Measurements from ENCODE around the gene SALL1. TPM values are rescaled to one million over a fixed set of nuclear protein-coding genes. Genes with fewer than 3 reads are reported as not detected.

The SALL1 gene
- total RNA-seq, 1 donor from 2014 or later, result 15.0 TPM

- Histone ChIP-seq H3K9ac (ENCODE audit: low read length) (no peak overlapping the region), H3K79me2 (ENCODE audit: insufficient read depth, low read length) (no peaks in the 10 kb centered on the region), H3K4me2 (ENCODE audit: low read length) (peak overlapping the region; percentile 40), H2AFZ (ENCODE audit: low read depth, low read length) (no peak overlapping the region), H4K20me1 (ENCODE audit: insufficient read depth, low read length) (no peaks in the 10 kb centered on the region), H3K27me3 (ENCODE audit: insufficient read depth, low read length) (no peaks in the 10 kb centered on the region), H3K36me3 (ENCODE audit: insufficient read depth, low read length) (no peaks in the 10 kb centered on the region), H3K27ac (ENCODE audit: low read depth, low read length) (no peak overlapping the region), H3K9me3 (ENCODE audit: insufficient read depth, low read depth, low read length) (no peaks in the 10 kb centered on the region), H3K4me1 (ENCODE audit: insufficient read depth, low read length) (peaks cover 9% of the 10 kb centered on the region), H3K4me3 (ENCODE audit: insufficient read depth, low read depth, low read length) (no peak overlapping the region)
- peaks cover 12% of the 10 kb centered on the region for H3K4me1 Mint-ChIP-seq (ENCODE audit: low read depth, unreplicated experiment)
- H3K27me3 Mint-ChIP-seq (ENCODE audit: low read depth, unreplicated experiment), result peaks cover 3% of the 10 kb centered on the region
- no peak for DNase-seq (ENCODE audit: low read depth)
- no peak overlapping the region for H3K4me3 Mint-ChIP-seq (ENCODE audit: unreplicated experiment)
- FAIRE-seq, result no peak
- H3K9me3 Mint-ChIP-seq (ENCODE audit: unreplicated experiment), result no peaks in the 10 kb centered on the region
- H3K36me3 Mint-ChIP-seq (ENCODE audit: low read depth, unreplicated experiment), result no peaks in the 10 kb centered on the region
- TF ChIP-seq CTCF (IDR thresholded peaks at IDR 0.05; ENCODE audit: insufficient read depth, low read depth, low read length) (no peak), EZH2 (IDR thresholded peaks at IDR 0.05; ENCODE audit: insufficient read depth, low read length) (no peak)
- H3K27ac Mint-ChIP-seq (ENCODE audit: unreplicated experiment), result no peak overlapping the region
Measured at GRCh38 chr16:51180719-51181502, 29.8 kb upstream of the SALL1 start.

- Mint-ChIP-seq H3K36me3 (ENCODE audit: low read depth, unreplicated experiment) (no peaks in the 10 kb centered on the region), H3K9me3 (ENCODE audit: unreplicated experiment) (peaks cover 2% of the 10 kb centered on the region), H3K27ac (ENCODE audit: unreplicated experiment) (no peak overlapping the region), H3K27me3 (ENCODE audit: low read depth, unreplicated experiment) (peaks cover 6% of the 10 kb centered on the region), H3K4me1 (ENCODE audit: low read depth, unreplicated experiment) (no peaks in the 10 kb centered on the region), H3K4me3 (ENCODE audit: unreplicated experiment) (no peak overlapping the region)
- DNase-seq (ENCODE audit: low read depth) (no peak), FAIRE-seq (no peak)
- Histone ChIP-seq H3K36me3 (ENCODE audit: insufficient read depth, low read length) (no peaks in the 10 kb centered on the region), H3K27ac (ENCODE audit: low read depth, low read length) (no peak overlapping the region), H3K9ac (ENCODE audit: low read length) (no peak overlapping the region), H3K9me3 (ENCODE audit: insufficient read depth, low read depth, low read length) (no peaks in the 10 kb centered on the region), H3K79me2 (ENCODE audit: insufficient read depth, low read length) (no peaks in the 10 kb centered on the region), H2AFZ (ENCODE audit: low read depth, low read length) (no peak overlapping the region), H3K4me3 (ENCODE audit: insufficient read depth, low read depth, low read length) (no peak overlapping the region), H3K4me2 (ENCODE audit: low read length) (no peak overlapping the region), H3K27me3 (ENCODE audit: insufficient read depth, low read length) (no peaks in the 10 kb centered on the region), H4K20me1 (ENCODE audit: insufficient read depth, low read length) (no peaks in the 10 kb centered on the region), H3K4me1 (ENCODE audit: insufficient read depth, low read length) (peaks cover 3% of the 10 kb centered on the region)
- TF ChIP-seq CTCF (IDR thresholded peaks at IDR 0.05; ENCODE audit: insufficient read depth, low read depth, low read length), result no peak
- no peak for TF ChIP-seq EZH2 (IDR thresholded peaks at IDR 0.05; ENCODE audit: insufficient read depth, low read length)
Measured at GRCh38 chr16:51175081-51175480, 24.0 kb upstream of the SALL1 start.

GRCh38 chr16:51172368-51172767, 21.3 kb upstream of the SALL1 start:
- H3K27ac Mint-ChIP-seq (ENCODE audit: unreplicated experiment), result no peak overlapping the region
- H3K27me3 ChIP-seq (ENCODE audit: insufficient read depth, low read length), result no peaks in the 10 kb centered on the region
- FAIRE-seq, result no peak
- H3K4me2 ChIP-seq (ENCODE audit: low read length), result no peak overlapping the region
- H3K4me3 ChIP-seq (ENCODE audit: insufficient read depth, low read depth, low read length), result no peak overlapping the region
- no peak overlapping the region for H2AFZ ChIP-seq (ENCODE audit: low read depth, low read length)
- H3K36me3 ChIP-seq (ENCODE audit: insufficient read depth, low read length), result no peaks in the 10 kb centered on the region
- no peaks in the 10 kb centered on the region for H3K9me3 ChIP-seq (ENCODE audit: insufficient read depth, low read depth, low read length)
- H3K79me2 ChIP-seq (ENCODE audit: insufficient read depth, low read length), result no peaks in the 10 kb centered on the region
- H3K27me3 Mint-ChIP-seq (ENCODE audit: low read depth, unreplicated experiment), result peaks cover 12% of the 10 kb centered on the region
- no peak overlapping the region for H3K27ac ChIP-seq (ENCODE audit: low read depth, low read length)
- peaks cover 3% of the 10 kb centered on the region for H3K4me1 ChIP-seq (ENCODE audit: insufficient read depth, low read length)
- DNase-seq (ENCODE audit: low read depth), result no peak
- peaks cover 2% of the 10 kb centered on the region for H3K36me3 Mint-ChIP-seq (ENCODE audit: low read depth, unreplicated experiment)
- no peak for TF ChIP-seq EZH2 (IDR thresholded peaks at IDR 0.05; ENCODE audit: insufficient read depth, low read length)
- no peak for TF ChIP-seq CTCF (IDR thresholded peaks at IDR 0.05; ENCODE audit: insufficient read depth, low read depth, low read length)
- H4K20me1 ChIP-seq (ENCODE audit: insufficient read depth, low read length), result no peaks in the 10 kb centered on the region
- H3K4me3 Mint-ChIP-seq (ENCODE audit: unreplicated experiment), result no peak overlapping the region
- H3K9me3 Mint-ChIP-seq (ENCODE audit: unreplicated experiment), result peaks cover 5% of the 10 kb centered on the region
- H3K4me1 Mint-ChIP-seq (ENCODE audit: low read depth, unreplicated experiment), result no peaks in the 10 kb centered on the region
- H3K9ac ChIP-seq (ENCODE audit: low read length), result no peak overlapping the region

All from astrocyte (in vitro differentiated cells and primary cell).